Breast epithelium (tissue), 4 donors: ENCODE data around the gene LHPP. TPM values are rescaled to one million over a fixed set of nuclear protein-coding genes. Genes with fewer than 3 reads are reported as not detected.

Experiments
- DNase-seq, 2 donors: peaks; one replicate each; pipeline ENCODE4 v3.0.0-alpha.2; 2019; ENCODE audit warnings: low spot score in 2 of 2
- H3K27ac ChIP-seq, 2 donors: fragments of 200-600 bp; sonication (generic) in 1 of 2; one replicate each; pipeline ENCODE4 v1.5.1; 2016 to 2019; ENCODE audit warnings: mild to moderate bottlenecking in 1 of 2
- H3K27me3 ChIP-seq, 2 donors: fragments of 200-600 bp; sonication (generic) in 1 of 2; one replicate each; pipeline versions ENCODE4 v1.5.1 to v1.6.0; 2017 to 2019; ENCODE audit warnings: control low read depth in 1 of 2, mild to moderate bottlenecking in 1 of 2
- H3K36me3 ChIP-seq: fragments of 200-600 bp; one replicate; pipeline ENCODE4 v1.5.1; 2019
- H3K4me1 ChIP-seq, 2 donors: fragments of 200-600 bp; sonication (generic); one replicate each; pipeline ENCODE4 v1.5.1; 2016 to 2019; ENCODE audit warnings: control low read depth in 1 of 2
- H3K4me3 ChIP-seq, 3 donors: fragments of 200-600 bp; sonication (generic); 1 replicate in 2 of 3; 2 replicates in 1 of 3; pipeline ENCODE4 v1.5.1; 2016 to 2019; ENCODE audit warnings: mild to moderate bottlenecking in 3 of 3, moderate library complexity in 2 of 3
- H3K9me3 ChIP-seq, 2 donors: fragments of 200-600 bp; sonication (generic) in 1 of 2; one replicate each; pipeline ENCODE4 v1.5.1; 2016 to 2019; ENCODE audit warnings: control low read depth in 1 of 2
- CTCF ChIP-seq, 3 donors: fragments of 450-650 bp; IDR thresholded peaks; one replicate each; pipeline ENCODE4 v1.5.1; 2016 to 2017; ENCODE audit warnings: antibody characterized with exemption in 3 of 3, mild to moderate bottlenecking in 3 of 3, moderate library complexity in 3 of 3
- POLR2A ChIP-seq: fragments of 450-650 bp; IDR thresholded peaks from one replicate; pipeline ENCODE4 v1.6.1; 2016; ENCODE audit warnings: antibody characterized with exemption, mild to moderate bottlenecking, moderate library complexity
- POLR2AphosphoS5 ChIP-seq, 3 donors: sonication (generic); formaldehyde crosslinking; IDR thresholded peaks; one replicate each; pipeline ENCODE4 v1.6.1; 2017; ENCODE audit warnings: antibody characterized with exemption in 3 of 3
- intact Hi-C: fragments of 100-400 bp; cut with DNase I; formaldehyde crosslinking; loops from one replicate; pipeline ENCODE4 v1.15.1; 2023; ENCODE audit warnings: low total_unique reads
- total RNA-seq, 3 donors: library from RNA; depleted of rRNA; stranded (reverse); fragments of >200 nt; gene quantifications; one replicate each; pipeline ENCODE4 v1.1.0, GENCODE V29; 2016

Gene LHPP
- total RNA-seq, 3 donors from 2014 or later = 13.1 to 19.6 (median 17.0) TPM

- intact Hi-C loops = no loop called here
- Histone ChIP-seq H3K4me1 (no peaks in the 10 kb centered on the region), H3K36me3 (no peaks in the 10 kb centered on the region), H3K9me3 (no peaks in the 10 kb centered on the region), H3K4me3 (no peak overlapping the region), H3K27me3 (no peaks in the 10 kb centered on the region), H3K27ac (no peak overlapping the region)
- no peak for DNase-seq
- TF ChIP-seq CTCF (IDR thresholded peaks at IDR 0.05) = no peak
- no peak for TF ChIP-seq POLR2A
These were observed 112.3 kb downstream of the LHPP start for GRCh38 chr10:124573726-124574455.

DNA sequence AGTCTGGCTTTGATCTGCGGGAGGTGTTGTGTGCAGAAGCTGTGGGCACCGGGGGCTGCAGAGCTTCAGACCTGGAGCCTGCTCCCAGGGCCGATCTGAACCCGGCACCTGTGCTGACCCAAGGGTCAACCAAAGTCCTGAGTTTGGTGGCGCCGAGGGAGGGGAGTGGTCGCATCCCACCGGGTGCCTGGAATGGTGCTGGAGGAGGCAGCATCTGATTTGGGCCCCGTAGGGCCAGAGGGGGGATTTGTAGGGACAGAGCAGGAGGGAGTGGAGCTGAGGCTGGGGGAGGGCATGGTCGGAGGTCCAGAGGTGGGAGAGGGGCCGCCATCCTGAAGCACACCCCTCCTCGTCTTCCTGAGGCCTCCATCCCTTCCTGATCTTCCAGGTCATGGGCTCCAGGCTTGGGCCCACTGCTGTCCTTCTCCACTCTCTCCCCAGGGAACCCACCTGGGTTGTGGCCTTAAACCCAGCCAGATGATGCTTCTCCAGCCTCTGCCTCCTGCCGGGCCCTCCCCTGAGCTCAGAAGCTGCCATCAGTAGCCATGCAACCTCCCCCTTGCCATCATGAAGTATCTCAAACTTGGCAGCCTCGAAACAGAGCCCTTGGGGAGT is 112.9 kb downstream of the LHPP start:
- no peaks in the 10 kb centered on the region for H3K9me3 ChIP-seq
- no peaks in the 10 kb centered on the region for H3K27me3 ChIP-seq
- intact Hi-C loops = no loop called here
- no peaks in the 10 kb centered on the region for H3K4me1 ChIP-seq
- no peak overlapping the region for H3K27ac ChIP-seq
- no peak for DNase-seq
- no peak overlapping the region for H3K4me3 ChIP-seq
- TF ChIP-seq POLR2AphosphoS5 (IDR thresholded peaks at IDR 0.05) (no peak), POLR2A (no peak), CTCF (IDR thresholded peaks at IDR 0.05) (no peak)
- H3K36me3 ChIP-seq = no peaks in the 10 kb centered on the region

DNA sequence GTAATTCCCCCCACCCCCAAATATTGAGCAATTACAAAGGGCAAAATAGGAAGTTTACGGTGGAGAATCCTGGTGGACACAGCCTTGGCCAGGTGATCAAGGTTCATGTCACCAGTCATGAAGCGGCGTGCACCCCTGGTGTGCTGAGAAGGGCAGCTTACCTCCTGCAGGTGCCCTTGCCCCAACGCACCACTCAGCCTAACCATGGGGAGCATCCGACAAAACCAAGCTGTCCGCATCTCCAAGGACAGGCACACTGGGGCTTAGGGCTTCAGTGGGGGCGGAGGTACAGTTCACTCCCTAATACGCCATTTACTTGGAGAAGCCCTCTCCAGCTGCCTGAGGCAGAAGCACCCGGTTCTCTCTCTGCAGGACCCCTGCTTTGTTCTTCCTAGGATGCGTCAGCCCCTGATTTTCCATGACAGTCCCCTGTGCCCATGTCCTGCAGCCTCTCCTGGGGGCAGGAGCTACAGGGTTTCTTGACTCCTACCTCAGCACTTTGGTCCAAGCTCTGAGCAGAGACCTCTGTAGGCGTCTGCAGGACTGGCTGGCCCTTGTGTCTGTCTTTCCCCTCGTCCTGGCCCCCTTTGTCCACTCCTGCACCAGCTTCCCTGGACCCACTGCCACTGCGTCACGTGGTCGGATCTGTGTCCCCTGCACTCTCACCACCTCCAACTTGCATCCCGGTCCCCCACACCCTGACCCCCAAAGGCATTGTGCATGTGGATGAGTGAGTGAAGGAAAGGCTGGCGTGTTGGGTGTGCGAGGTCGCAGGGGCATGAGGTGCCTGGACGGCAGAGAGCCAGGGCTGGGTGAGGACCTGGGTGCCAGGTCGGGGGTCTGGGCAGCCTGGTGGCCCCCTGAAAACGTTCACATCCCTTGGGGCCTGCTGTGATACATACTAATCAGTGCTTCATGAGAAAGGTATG is 113.7 kb downstream of the LHPP start:
- H3K27ac ChIP-seq = no peak overlapping the region
- H3K4me3 ChIP-seq = no peak overlapping the region
- no peaks in the 10 kb centered on the region for H3K9me3 ChIP-seq
- TF ChIP-seq POLR2AphosphoS5 (IDR thresholded peaks at IDR 0.05) (no peak), CTCF (IDR thresholded peaks at IDR 0.05) (no peak), POLR2A (no peak)
- intact Hi-C loops = no loop called here
- H3K4me1 ChIP-seq = no peaks in the 10 kb centered on the region
- DNase-seq = no peak
- H3K27me3 ChIP-seq = no peaks in the 10 kb centered on the region
- no peaks in the 10 kb centered on the region for H3K36me3 ChIP-seq

DNA sequence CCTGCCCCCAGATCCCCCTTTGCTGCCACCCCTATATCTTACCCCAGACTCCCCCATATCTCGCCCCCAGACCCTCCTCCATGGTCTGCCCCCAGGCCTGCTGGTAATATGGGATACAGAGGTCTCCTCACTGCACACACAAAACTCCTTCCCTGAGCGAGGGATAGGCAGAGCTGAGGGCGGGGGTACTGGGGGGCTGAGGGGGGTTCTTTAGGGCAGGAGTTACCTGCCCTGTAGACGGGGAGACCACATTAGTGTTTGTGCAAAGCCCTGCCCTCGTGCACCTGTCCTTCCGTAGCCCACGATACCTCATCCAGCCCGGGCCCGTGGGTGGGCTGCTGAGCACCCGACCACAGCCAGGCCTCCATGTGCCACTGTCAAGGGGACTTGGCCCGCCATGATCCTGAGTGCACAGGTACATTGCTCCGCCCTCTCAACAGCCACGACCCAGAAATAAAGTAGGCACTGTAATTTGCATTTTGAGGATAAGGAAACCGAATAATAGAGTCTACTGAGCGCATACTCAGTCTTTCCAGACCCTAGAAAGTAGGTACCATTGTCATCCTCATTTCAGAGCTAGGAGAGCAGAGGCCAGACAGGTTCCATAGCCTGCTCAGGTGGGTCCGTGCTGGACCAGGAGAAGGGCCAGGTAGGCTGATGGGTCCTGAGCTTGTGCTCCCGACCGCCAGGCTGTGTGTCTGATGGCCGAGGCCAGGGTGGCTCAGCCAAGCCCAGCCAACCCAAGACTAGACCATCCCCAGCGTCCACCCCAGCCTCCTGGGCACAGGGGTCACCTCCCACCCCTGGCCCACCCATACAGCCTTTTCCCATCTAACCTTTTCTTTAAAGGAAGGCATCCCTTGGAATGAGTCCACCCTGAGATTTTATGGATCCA is 115.2 kb downstream of the LHPP start:
- Histone ChIP-seq H3K4me1 (no peaks in the 10 kb centered on the region), H3K36me3 (no peaks in the 10 kb centered on the region), H3K27me3 (no peaks in the 10 kb centered on the region), H3K9me3 (no peaks in the 10 kb centered on the region), H3K27ac (no peak overlapping the region), H3K4me3 (no peak overlapping the region)
- intact Hi-C loops = no loop called here
- DNase-seq = no peak
- TF ChIP-seq CTCF (IDR thresholded peaks at IDR 0.05) = no peak
- no peak for TF ChIP-seq POLR2AphosphoS5 (IDR thresholded peaks at IDR 0.05)
- TF ChIP-seq POLR2A = no peak
